HepG2 (cell line): ENCODE data around the gene FAHD2A. TPM values are rescaled to one million over a fixed set of nuclear protein-coding genes. Genes with fewer than 3 reads are reported as not detected.
"Not testable (repeated sequence)": the region's sequence is repeated elsewhere in the genome, so short reads cannot be mapped to it uniquely, and the experiment has no call there.

Experiments
- ATAC-seq: fragments of 200-7000 bp; cut with Tn5 transposase; 3 replicates; pipeline ENCODE4 v1.9.1; 2020; ENCODE audit warnings: mild to moderate bottlenecking, moderate library complexity
- BruUV-seq: library from RNA; stranded (reverse); fragments of 400-500 nt; replicated peaks from 2 replicates; lab custom pipeline; 2021; lab: Mats Ljungman, UMichigan
- CTCF ChIA-PET: fragments of 300-600 bp; formaldehyde crosslinking; extraction: SDS; loops from one replicate; lab custom pipeline; 2021; ENCODE audit warnings: low total read pairs, inconsistent platforms, low intra/inter-chr PET ratio; lab: Yijun Ruan, JAX
- POLR2A ChIA-PET: fragments of 350-600 bp; sonication (Branson Sonifier 250); formaldehyde crosslinking; loops from one replicate; lab custom pipeline; 2020; ENCODE audit warnings: antibody characterized with exemption, inconsistent platforms; lab: Yijun Ruan, JAX
- DNase-seq: peaks from one replicate; pipeline ENCODE4 v3.0.0-alpha.2; 2015; ENCODE audit warnings: low spot score
- FAIRE-seq: peaks from 3 replicates; lab custom pipeline; 2011; peaks lifted over from hg19 to GRCh38; lab: Jason Lieb, UNC
- H2AFZ ChIP-seq: one replicate; pipeline ENCODE4 v1.6.1; 2011; ENCODE audit warnings: low read length, inconsistent platforms
- H3K27ac ChIP-seq: fragments of 300-600 bp; 3 replicates; pipeline ENCODE4 v1.8.0; 2011; ENCODE audit warnings: mixed run types, mild to moderate bottlenecking, mixed read lengths, low read length, inconsistent platforms; ENCODE audit not compliant: insufficient read depth; ENCODE audit errors: extremely low read length
- H3K27me3 ChIP-seq, 2 experiments: fragments of 200-600 bp in 1 of 2; 2 replicates in 1 of 2; 3 replicates in 1 of 2; pipeline versions ENCODE4 v1.6.0 to v1.8.0; 2011; ENCODE audit warnings: low read length in 2 of 2, mild to moderate bottlenecking in 2 of 2, moderate library complexity in 2 of 2, inconsistent platforms in 1 of 2; ENCODE audit not compliant: insufficient read depth in 2 of 2, control insufficient read depth in 1 of 2
- H3K36me3 ChIP-seq, 2 experiments: fragments of 200-600 bp in 1 of 2; replicated peaks in 1 of 2; 2 replicates in 1 of 2; 3 replicates in 1 of 2; pipeline versions ENCODE4 v1.5.1 to v1.8.0; 2011; ENCODE audit warnings: low read length in 2 of 2, inconsistent platforms in 1 of 2; ENCODE audit not compliant: insufficient read depth in 2 of 2, control insufficient read depth in 1 of 2
- H3K4me1 ChIP-seq: 2 replicates; pipeline ENCODE4 v1.5.1; 2012; ENCODE audit warnings: low read length, inconsistent platforms; ENCODE audit not compliant: insufficient read depth
- H3K4me2 ChIP-seq: 2 replicates; pipeline ENCODE4 v1.6.0; 2011; ENCODE audit warnings: low read depth, low read length, inconsistent platforms
- H3K4me3 ChIP-seq, 3 experiments: fragments of 200-600 bp in 1 of 3; sonication (generic), shearing (Covaris generic) in 1 of 3; replicated peaks in 1 of 3; 2 replicates each; pipeline ENCODE4 v1.5.1; 2011 to 2016; ENCODE audit warnings: low read length in 3 of 3, inconsistent platforms in 2 of 3, low read depth in 2 of 3, mild to moderate bottlenecking in 2 of 3, control low read depth in 1 of 3, mixed read lengths in 1 of 3; ENCODE audit not compliant: insufficient read depth in 1 of 3
- H3K79me2 ChIP-seq: one replicate; pipeline ENCODE4 v1.6.1; 2011; ENCODE audit warnings: low read length, inconsistent platforms; ENCODE audit not compliant: insufficient read depth
- H3K9ac ChIP-seq: 2 replicates; pipeline ENCODE4 v1.6.0; 2011; ENCODE audit warnings: mild to moderate bottlenecking, low read depth, low read length, inconsistent platforms; ENCODE audit not compliant: insufficient read depth
- H3K9me3 ChIP-seq: 2 replicates; pipeline ENCODE4 v1.5.1; 2012; ENCODE audit warnings: mild to moderate bottlenecking, low read length
- H4K20me1 ChIP-seq: 2 replicates; pipeline ENCODE4 v1.6.0; 2011; ENCODE audit warnings: inconsistent platforms, mild to moderate bottlenecking, low read length, moderate library complexity; ENCODE audit not compliant: insufficient read depth
- AHDC1 ChIP-seq: sonication (generic); formaldehyde crosslinking; IDR thresholded peaks from 2 replicates; pipeline ENCODE4 v1.5.1; 2020; ENCODE audit warnings: mild to moderate bottlenecking, missing genetic modification reagents, borderline replicate concordance
- KLF12 ChIP-seq: sonication (generic); formaldehyde crosslinking; IDR thresholded peaks from 2 replicates; pipeline ENCODE4 v1.4.0; 2020; ENCODE audit warnings: missing genetic modification reagents, borderline replicate concordance
- ZNF724P ChIP-seq: sonication (generic); formaldehyde crosslinking; IDR thresholded peaks from 2 replicates; pipeline ENCODE4 v1.8.0; 2022; ENCODE audit warnings: missing genetic modification reagents, borderline replicate concordance
- WGBS: methylation state at CpG from one replicate; pipeline ENCODE4 v1.1.6; 2017; ENCODE audit warnings: low lambda C conversion rate; 5-methylcytosine and 5-hydroxymethylcytosine counted together
- in situ Hi-C: cut with HindIII; loops from 2 replicates; pipeline ENCODE4 v1.10.0; 2017; ENCODE audit warnings: low pct_unique_long_range_greater_than_20kb; ENCODE audit not compliant: extremely low pct_ligation_motif_present
- intact Hi-C: fragments of 100-400 bp; cut with micrococcal nuclease; formaldehyde crosslinking; loops from one replicate; pipeline ENCODE4 v1.10.0; 2022; ENCODE audit not compliant: unreplicated experiment
- polyA plus RNA-seq, 8 experiments: library from polyadenylated mRNA; depleted of rRNA in 3 of 8; stranded (reverse) in 7 of 8; unstranded in 1 of 8; fragments of >200 nt; fragmentation: Illumina TruSeq in 4 of 8; extraction: Trizol in 4 of 8; gene quantifications; 2 replicates each; pipeline versions ENCODE4 v1.2.1 to v1.2.3, GENCODE V29; 2011 to 2016; ENCODE audit warnings: low read depth in 4 of 8, missing spikeins in 1 of 8, mixed read lengths in 1 of 8; ENCODE audit not compliant: insufficient read depth in 1 of 8
- total RNA-seq, 5 experiments: library from RNA; depleted of rRNA; stranded (reverse); fragments of >200 nt; fragmentation: Illumina TruSeq; extraction: Trizol; gene quantifications; 2 replicates each; pipeline ENCODE4 v1.2.3, GENCODE V29; 2016; ENCODE audit warnings: low read depth in 1 of 5

FAHD2A gene
- total and polyA plus RNA-seq, 2 of the 13 experiments (the other 11 are each of a cell fraction or from before 2014, with no cell fraction given), result 34.0 to 44.2 TPM

DNA sequence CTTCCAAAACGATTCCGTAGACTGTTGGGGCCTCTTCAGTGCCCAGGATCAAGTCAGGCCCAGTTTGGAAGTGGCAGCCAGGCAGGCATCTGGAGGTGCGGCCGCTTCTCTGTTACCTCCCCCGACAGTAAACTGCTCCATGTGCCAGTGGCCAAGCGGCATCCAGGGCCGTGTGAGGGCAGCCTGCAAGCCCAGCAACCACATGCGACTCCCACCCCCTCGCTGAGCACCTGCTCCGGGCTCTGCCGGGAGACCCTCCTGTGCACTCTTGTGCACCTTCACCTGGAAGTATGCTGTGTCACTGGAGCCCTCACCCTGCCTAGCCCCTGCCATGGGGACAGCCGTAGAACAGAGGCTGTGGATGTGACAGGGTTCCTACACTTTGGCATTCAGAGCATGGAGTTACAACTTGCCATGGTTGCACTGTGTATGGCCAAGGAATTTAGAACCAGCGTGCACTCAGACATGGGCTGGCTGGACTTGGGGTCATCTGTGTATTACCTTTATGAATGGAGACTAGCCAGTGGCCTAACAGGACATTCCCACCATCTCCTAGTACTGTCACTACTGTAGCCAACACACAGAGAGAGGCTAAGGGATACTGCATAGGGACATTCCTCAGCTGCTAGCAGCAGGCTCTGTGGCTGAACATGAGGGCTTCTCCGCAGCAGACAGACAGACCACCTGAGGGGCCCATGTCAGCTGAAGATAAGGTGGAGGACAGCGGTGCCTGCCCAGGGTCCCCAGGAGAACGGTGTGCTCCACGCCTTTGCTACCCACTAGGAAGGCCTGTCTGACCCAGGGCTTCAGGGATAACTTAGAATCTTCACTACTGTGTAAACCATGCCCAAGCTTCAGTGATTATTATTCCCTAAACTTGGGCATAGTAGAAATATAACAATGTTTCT lies 25.0 kb upstream of the FAHD2A start (continued):
- no peak for TF ChIP-seq ZNF724P (CRISPR knock-in tag)
- no peak for TF ChIP-seq KLF12 (CRISPR knock-in tag)
- no peak for TF ChIP-seq AHDC1
- TF ChIP-seq, all 625 proteins: peak for 0

DNA sequence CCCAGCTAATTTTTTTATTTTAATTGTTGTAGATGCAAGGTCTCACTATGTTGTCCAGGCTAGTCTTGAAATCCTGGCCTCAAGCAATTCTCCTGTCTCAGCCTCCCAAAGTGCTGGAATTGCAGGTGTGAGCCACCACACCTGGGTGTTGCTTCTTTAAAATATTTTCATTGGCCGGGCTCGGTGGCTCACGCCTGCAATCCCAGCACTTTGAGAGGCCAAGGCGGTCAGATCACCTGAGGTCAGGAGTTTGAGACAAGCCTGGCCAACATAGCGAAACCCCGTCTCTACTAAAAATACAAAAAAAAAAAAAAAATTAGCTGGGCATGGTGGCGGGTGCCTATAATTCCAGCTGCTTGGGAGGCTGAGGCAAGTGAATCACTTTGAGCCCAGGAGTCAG lies 24.2 kb upstream of the FAHD2A start:
- H4K20me1 ChIP-seq, H3K9me3 ChIP-seq, H3K79me2 ChIP-seq, intact Hi-C loops, FAIRE-seq, ATAC-seq, H3K36me3 ChIP-seq, POLR2A ChIA-PET, in situ Hi-C loops, CTCF ChIA-PET, H3K9ac ChIP-seq, H2AFZ ChIP-seq, DNase-seq, H3K4me1 ChIP-seq, H3K4me2 ChIP-seq, H3K4me3 ChIP-seq, BruUV-seq, H3K27ac ChIP-seq: not testable (repeated sequence)
- peaks cover 0 to 52% of the 10 kb centered on the region in 2 experiments; a peak in 4 of 5 replicates for H3K27me3 ChIP-seq
- 70% methylated on average over 7 of the region's 7 CpGs for WGBS
